Karpas-422 (cell line): ENCODE results near the gene ODAD3. TPM values are rescaled to one million over a fixed set of nuclear protein-coding genes. Genes with fewer than 3 reads are reported as not detected.

ENCODE experiments used
- DNase-seq: peaks from one replicate; pipeline ENCODE4 v3.0.0-alpha.2; 2015
- H2AFZ ChIP-seq: fragments of 200-600 bp; sonication (generic); 2 replicates; pipeline ENCODE4 v1.6.1; 2014; ENCODE audit warnings: antibody characterized with exemption, low read length, mixed read lengths
- H3K27ac ChIP-seq: fragments of 200-600 bp; sonication (generic); 2 replicates; pipeline ENCODE4 v1.5.1; 2014; ENCODE audit warnings: mild to moderate bottlenecking, low read length, moderate library complexity
- H3K27me3 ChIP-seq: fragments of 200-600 bp; sonication (generic); 2 replicates; pipeline ENCODE4 v1.6.1; 2014; ENCODE audit warnings: low read length, mixed read lengths
- H3K36me3 ChIP-seq: fragments of 200-600 bp; sonication (generic); 2 replicates; pipeline ENCODE4 v1.6.1; 2014; ENCODE audit warnings: low read length, mixed read lengths; ENCODE audit not compliant: insufficient read depth
- H3K4me1 ChIP-seq: fragments of 200-600 bp; sonication (generic); 2 replicates; pipeline ENCODE4 v1.6.1; 2014; ENCODE audit warnings: mild to moderate bottlenecking, low read length, mixed read lengths
- H3K4me2 ChIP-seq: fragments of 200-600 bp; sonication (generic); 2 replicates; pipeline ENCODE4 v1.6.1; 2014; ENCODE audit warnings: low read length, low read depth, mild to moderate bottlenecking; ENCODE audit not compliant: poor library complexity, severe bottlenecking
- H3K4me3 ChIP-seq: fragments of 200-600 bp; sonication (generic); 2 replicates; pipeline ENCODE4 v1.5.1; 2014; ENCODE audit warnings: mild to moderate bottlenecking, antibody characterized with exemption, low read length, mixed read lengths
- H3K79me2 ChIP-seq: fragments of 200-600 bp; sonication (generic); 2 replicates; pipeline ENCODE4 v1.6.1; 2014; ENCODE audit warnings: mild to moderate bottlenecking, low read length, mixed read lengths
- H3K9ac ChIP-seq: fragments of 200-600 bp; sonication (generic); 2 replicates; pipeline ENCODE4 v1.6.0; 2014; ENCODE audit warnings: low read length
- H3K9me2 ChIP-seq: fragments of 200-600 bp; sonication (generic), shearing (Covaris generic); replicated peaks from 2 replicates; pipeline ENCODE4 v1.6.0; 2014; ENCODE audit warnings: mild to moderate bottlenecking, low read length, moderate library complexity; ENCODE audit not compliant: insufficient read depth
- H3K9me3 ChIP-seq: fragments of 300-700, 200-600 bp; sonication (generic); 2 replicates; pipeline ENCODE4 v1.6.1; 2014; ENCODE audit warnings: low read length, mixed read lengths
- H4K20me1 ChIP-seq: fragments of 200-600 bp; sonication (generic); 2 replicates; pipeline ENCODE4 v1.6.1; 2014; ENCODE audit warnings: mild to moderate bottlenecking, antibody characterized with exemption, low read length, low read depth; ENCODE audit not compliant: insufficient read depth
- total RNA-seq: library from RNA; depleted of rRNA; stranded (reverse); fragments of >200 nt; shearing (Covaris generic); gene quantifications from 2 replicates; pipeline ENCODE4 v1.2.3, GENCODE V29; 2014; ENCODE audit warnings: low replicate concordance

The ODAD3 gene
- total RNA-seq, 1 experiment from 2014 or later, result not detected

DNA sequence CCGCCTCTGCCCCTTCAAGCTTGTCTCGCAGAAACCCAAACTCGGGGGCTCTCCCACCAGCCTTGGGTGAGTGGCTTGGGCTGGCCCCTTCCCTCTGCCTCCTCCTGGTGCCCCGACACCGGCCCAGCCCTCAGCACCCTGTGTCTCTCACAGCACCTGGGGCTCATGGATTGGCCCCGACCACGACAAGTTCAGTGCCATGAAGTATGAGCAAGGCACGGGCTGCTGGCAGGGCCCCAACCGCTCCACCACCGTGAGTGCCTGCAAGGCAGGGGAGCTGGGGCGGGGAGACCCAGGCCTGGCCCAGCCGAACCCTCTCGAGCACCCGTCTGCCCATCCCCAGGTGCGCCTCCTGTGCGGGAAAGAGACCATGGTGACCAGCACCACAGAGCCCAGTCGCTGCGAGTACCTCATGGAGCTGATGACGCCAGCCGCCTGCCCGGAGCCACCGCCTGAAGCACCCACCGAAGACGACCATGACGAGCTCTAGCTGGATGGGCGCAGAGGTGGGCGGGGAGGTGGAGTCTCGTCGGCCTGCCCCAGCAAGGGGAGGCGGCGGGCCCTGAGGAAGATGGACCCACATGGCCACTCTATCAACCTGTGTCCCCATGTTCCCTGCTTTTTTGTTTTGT lies 14.1 kb upstream of the ODAD3 start:
- Histone ChIP-seq H3K36me3 (no peaks in the 10 kb centered on the region; the same call in 1 of the 2 replicates), H2AFZ (no peak overlapping the region)
- peak; percentile 36 for DNase-seq

DNA sequence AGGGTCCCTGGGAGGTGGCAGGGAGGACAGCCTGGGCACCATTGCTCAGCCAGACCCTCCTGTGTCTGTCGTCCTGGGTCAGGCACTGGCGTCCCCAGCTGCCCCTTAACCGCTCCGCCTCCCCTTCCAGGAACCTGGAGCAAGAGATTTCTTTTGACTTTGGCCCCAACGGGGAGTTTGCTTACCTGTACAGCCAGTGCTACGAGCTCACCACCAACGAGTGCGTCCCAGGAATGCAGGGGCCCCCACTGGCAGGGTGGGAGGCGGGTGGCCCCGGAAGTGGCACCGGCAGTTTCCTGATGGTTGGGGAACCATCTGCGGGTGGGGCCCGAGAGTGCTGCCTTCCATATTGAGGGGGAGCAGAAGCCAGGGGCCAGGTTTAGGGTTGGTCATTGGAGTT lies 13.5 kb upstream of the ODAD3 start:
- Histone ChIP-seq H3K9me2 (no peaks in the 10 kb centered on the region), H3K4me3 (no peak overlapping the region), H2AFZ (no peak overlapping the region), H3K4me2 (no peak overlapping the region), H3K9ac (no peak overlapping the region), H3K79me2 (no peaks in the 10 kb centered on the region), H3K27ac (no peak overlapping the region), H3K9me3 (no peaks in the 10 kb centered on the region), H3K36me3 (no peaks in the 10 kb centered on the region; the same call in 1 of the 2 replicates), H3K27me3 (no peaks in the 10 kb centered on the region), H3K4me1 (peaks cover 19% of the 10 kb centered on the region), H4K20me1 (no peaks in the 10 kb centered on the region)
- DNase-seq, result no peak

More for the DNA sequence above, 14.1 kb upstream of the ODAD3 start:
- no peaks in the 10 kb centered on the region for H3K27me3 ChIP-seq
- no peak overlapping the region for H3K27ac ChIP-seq
- H4K20me1 ChIP-seq, result no peaks in the 10 kb centered on the region
- H3K79me2 ChIP-seq, result no peaks in the 10 kb centered on the region
- H3K4me2 ChIP-seq, result no peak overlapping the region
- no peak overlapping the region for H3K9ac ChIP-seq
- peaks cover 19% of the 10 kb centered on the region for H3K4me1 ChIP-seq
- H3K9me3 ChIP-seq, result no peaks in the 10 kb centered on the region
- H3K9me2 ChIP-seq, result no peaks in the 10 kb centered on the region
- no peak overlapping the region for H3K4me3 ChIP-seq

DNA sequence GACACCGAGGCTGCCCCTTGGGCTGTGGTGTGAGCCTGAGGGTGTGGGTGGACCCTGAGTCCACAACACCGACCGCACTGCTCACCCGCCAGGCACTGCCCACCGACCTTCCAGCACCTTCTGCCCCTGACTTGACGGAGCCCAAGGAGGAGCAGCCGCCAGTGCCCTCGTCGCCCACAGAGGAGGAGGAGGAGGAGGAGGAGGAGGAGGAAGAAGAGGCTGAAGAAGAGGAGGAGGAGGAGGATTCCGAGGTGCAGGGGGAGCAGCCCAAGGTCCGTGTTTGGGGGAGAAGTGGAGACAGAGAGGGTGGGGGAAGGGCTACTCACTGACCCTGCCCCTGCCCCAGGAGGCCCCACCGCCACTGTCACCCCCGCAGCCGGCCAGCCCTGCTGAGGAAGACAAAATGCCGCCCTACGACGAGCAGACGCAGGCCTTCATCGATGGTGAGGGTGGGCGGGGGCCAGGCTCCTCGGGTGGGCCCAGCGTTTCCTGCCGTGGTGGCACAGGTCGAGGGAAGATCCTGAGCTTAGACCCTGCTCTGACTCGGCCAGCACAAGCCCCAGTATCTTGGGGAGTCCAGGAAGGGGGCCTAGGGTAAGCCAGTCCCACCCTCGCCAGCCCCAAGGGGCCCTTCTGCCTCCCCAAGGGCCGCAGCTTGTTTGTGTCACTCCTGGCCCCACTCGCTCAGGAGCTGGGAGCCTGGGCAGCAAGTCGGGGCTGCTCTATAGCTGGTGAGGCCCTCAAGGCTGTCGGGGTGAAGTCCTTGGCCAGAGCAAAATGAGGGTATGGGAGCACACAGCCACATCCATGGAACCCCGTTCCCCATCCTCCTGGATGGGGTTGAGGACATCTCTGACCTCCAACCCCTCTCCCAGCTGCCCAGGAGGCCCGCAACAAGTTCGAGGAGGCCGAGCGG lies 12.7 kb upstream of the ODAD3 start:
- Histone ChIP-seq H3K36me3 (no peaks in the 10 kb centered on the region; the same call in 1 of the 2 replicates), H3K27me3 (no peaks in the 10 kb centered on the region), H3K4me3 (no peak overlapping the region), H2AFZ (no peak overlapping the region), H3K79me2 (no peaks in the 10 kb centered on the region), H3K9ac (no peak overlapping the region), H3K9me2 (no peaks in the 10 kb centered on the region), H3K4me2 (no peak overlapping the region), H3K4me1 (peaks cover 19% of the 10 kb centered on the region), H3K27ac (no peak overlapping the region), H4K20me1 (no peaks in the 10 kb centered on the region), H3K9me3 (no peaks in the 10 kb centered on the region)
- DNase-seq, result no peak

DNA sequence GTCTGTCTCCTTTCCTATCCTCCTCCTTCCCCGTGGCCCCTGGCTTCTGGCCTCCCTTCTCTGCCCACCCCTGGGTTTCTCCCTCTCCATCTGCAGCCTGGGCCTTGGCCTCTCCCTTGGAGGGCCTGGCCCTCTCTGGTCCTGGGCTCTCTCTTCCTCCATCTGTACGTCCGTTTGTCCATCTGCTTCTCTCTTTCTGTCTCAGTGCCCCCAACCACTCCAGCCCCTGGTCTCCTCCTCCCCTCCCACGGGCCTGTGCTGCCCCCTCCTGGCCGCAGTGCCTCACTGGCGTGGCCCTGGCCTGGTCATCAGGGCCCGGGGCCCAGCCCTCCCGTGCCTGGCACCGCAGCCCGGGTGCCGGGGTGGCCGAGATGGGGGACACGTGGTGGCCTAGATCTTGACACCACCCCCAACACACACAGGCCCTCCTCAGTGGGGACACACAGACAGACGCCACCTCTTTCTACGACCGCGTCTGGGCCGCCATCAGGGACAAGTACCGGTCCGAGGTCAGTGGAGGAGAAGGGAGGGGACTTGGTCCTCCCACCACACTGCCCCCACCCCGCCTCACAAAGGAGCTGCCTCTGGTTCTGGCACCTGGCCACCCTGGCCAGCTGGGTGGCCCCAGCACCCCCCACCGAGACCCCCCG lies 11.9 kb upstream of the ODAD3 start:
- Histone ChIP-seq H3K36me3 (no peaks in the 10 kb centered on the region; the same call in 1 of the 2 replicates), H3K4me2 (no peak overlapping the region), H3K27ac (no peak overlapping the region), H2AFZ (no peak overlapping the region), H3K9ac (no peak overlapping the region), H3K4me3 (no peak overlapping the region), H4K20me1 (no peaks in the 10 kb centered on the region), H3K27me3 (no peaks in the 10 kb centered on the region), H3K79me2 (no peaks in the 10 kb centered on the region), H3K9me2 (no peaks in the 10 kb centered on the region), H3K9me3 (no peaks in the 10 kb centered on the region), H3K4me1 (peaks cover 11% of the 10 kb centered on the region)
- DNase-seq, result peak; percentile 78

DNA sequence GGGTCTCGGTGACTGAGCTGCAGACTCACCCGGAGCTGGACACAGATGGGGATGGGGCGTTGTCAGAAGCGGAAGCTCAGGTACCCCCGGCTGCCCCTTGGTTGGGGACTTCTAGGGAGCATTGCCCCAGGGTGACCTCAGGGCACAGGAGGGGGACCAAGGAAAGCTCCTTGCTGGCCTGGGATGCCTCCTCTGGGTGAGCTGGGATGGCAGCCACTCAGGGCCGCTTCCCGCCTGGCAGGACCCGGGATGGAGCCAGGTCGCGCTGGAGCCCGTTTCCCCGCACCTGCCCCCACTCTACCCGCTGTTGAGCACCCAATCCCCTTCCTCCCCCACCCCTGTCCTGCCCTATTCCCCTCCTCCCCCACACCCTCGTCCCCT lies 11.3 kb upstream of the ODAD3 start:
- Histone ChIP-seq H3K4me2 (no peak overlapping the region), H3K27me3 (no peaks in the 10 kb centered on the region), H3K4me1 (peaks cover 5% of the 10 kb centered on the region), H3K9me2 (no peaks in the 10 kb centered on the region), H3K36me3 (peaks cover 4% of the 10 kb centered on the region), H3K4me3 (no peak overlapping the region), H2AFZ (no peak overlapping the region), H3K9ac (no peak overlapping the region), H3K27ac (no peak overlapping the region), H3K79me2 (peaks cover 4% of the 10 kb centered on the region; the same call in 1 of the 2 replicates), H4K20me1 (no peaks in the 10 kb centered on the region), H3K9me3 (no peaks in the 10 kb centered on the region)
- DNase-seq, result no peak

DNA sequence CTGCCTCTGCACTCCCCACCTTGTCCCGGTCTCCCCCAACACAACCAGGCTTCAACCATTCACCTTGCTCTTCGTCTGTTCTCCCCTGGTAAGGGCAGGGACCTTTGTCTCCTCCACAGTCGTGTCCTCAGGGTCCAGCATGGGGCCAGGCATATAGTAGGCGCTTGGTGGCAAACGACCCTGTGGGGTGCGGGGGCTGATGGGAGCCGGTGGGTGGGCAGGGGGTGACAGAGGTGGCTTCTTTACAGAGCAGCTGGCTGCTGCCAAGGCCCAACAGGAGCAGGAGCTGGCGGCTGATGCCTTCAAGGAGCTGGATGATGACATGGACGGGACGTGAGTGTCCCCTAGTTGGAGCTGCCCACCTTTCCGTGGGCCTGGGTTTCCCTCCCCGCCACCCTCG lies 10.2 kb upstream of the ODAD3 start:
- Histone ChIP-seq H3K4me2 (no peak overlapping the region), H3K27me3 (no peaks in the 10 kb centered on the region), H4K20me1 (no peaks in the 10 kb centered on the region), H3K79me2 (peaks cover 8% of the 10 kb centered on the region; the same call in 1 of the 2 replicates), H3K36me3 (peaks cover 12% of the 10 kb centered on the region), H3K4me3 (no peak overlapping the region), H2AFZ (no peak overlapping the region), H3K9me3 (no peaks in the 10 kb centered on the region), H3K9me2 (no peaks in the 10 kb centered on the region), H3K27ac (no peak overlapping the region), H3K4me1 (no peaks in the 10 kb centered on the region), H3K9ac (no peak overlapping the region)
- DNase-seq, result no peak

DNA sequence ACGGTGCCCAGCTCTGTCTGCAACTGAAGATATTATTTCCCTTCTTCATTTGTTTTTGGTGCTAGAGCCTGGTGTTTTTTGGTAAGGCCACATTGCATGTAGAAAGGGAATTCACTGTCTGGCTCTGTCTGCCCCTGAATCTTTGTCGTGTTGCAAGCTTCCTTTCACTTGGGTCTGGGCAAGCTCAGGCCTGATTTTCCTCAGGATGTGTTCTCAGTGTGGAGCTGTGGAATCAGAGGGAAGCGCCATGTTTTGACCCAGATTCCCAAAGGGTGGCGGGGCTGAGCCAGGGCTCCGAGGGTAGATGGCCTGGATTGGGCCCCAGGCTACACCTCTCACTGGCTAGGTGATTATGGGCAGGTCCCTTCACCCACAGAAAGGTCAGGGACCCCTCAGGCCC lies 9.1 kb upstream of the ODAD3 start:
- DNase-seq, result no peak
- H3K4me3 ChIP-seq, result no peak overlapping the region
- H3K27ac ChIP-seq, result no peak overlapping the region
- peaks cover 8% of the 10 kb centered on the region; the same call in 1 of the 2 replicates for H3K79me2 ChIP-seq
- no peak overlapping the region for H3K9ac ChIP-seq
- H3K27me3 ChIP-seq, result no peaks in the 10 kb centered on the region
- peaks cover 12% of the 10 kb centered on the region for H3K36me3 ChIP-seq
- H3K4me1 ChIP-seq, result no peaks in the 10 kb centered on the region
- H3K9me2 ChIP-seq, result no peaks in the 10 kb centered on the region
- H2AFZ ChIP-seq, result no peak overlapping the region
- no peak overlapping the region for H3K4me2 ChIP-seq
- no peaks in the 10 kb centered on the region for H4K20me1 ChIP-seq
- no peaks in the 10 kb centered on the region for H3K9me3 ChIP-seq

DNA sequence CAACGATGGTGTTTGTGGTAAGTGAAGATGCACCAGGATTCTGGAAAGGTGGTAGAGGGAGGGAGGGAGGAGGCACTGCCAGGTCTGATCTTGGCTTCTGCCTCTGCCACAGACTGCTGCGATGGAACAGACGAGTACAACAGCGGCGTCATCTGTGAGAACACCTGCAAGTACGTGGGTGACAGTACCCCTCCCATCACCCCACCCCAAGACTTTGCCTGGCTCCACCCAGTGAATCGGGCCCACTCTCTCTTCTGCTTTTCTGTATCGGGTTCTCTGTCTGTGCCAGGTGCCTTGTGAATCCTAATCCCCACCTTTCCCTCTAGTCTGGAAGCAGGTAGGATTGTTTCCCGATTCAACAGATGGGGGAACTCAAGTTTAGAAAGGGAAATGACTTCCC lies 3.0 kb upstream of the ODAD3 start:
- Histone ChIP-seq H3K27ac (no peak overlapping the region), H3K4me2 (peak overlapping the region; percentile 23), H3K4me3 (no peak overlapping the region)

More for the DNA sequence above, 3.0 kb upstream of the ODAD3 start:
- Histone ChIP-seq H3K4me1 (peaks cover 24% of the 10 kb centered on the region), H3K36me3 (peaks cover 22% of the 10 kb centered on the region; the same call in 1 of the 2 replicates), H3K9me3 (no peaks in the 10 kb centered on the region), H3K9me2 (no peaks in the 10 kb centered on the region), H3K27me3 (no peaks in the 10 kb centered on the region), H4K20me1 (peaks cover 5% of the 10 kb centered on the region; the same call in 1 of the 2 replicates), H3K9ac (peak overlapping the region; percentile 40), H3K79me2 (peaks cover 28% of the 10 kb centered on the region), H2AFZ (no peak overlapping the region)
- no peak for DNase-seq
